Trophoblast cell (in vitro differentiated cells and primary cell): ENCODE data around the gene ACTR5.
"Not testable (repeated sequence)": the region's sequence is repeated elsewhere in the genome, so short reads cannot be mapped to it uniquely, and the experiment has no call there.

ENCODE experiments used
- DNase-seq, 2 donors: peaks; one replicate each; pipeline ENCODE4 v3.0.0-alpha.2; 2016
- H2AFZ ChIP-seq: 2 replicates; pipeline ENCODE4 v1.6.1; 2013; ENCODE audit warnings: low read length, moderate library complexity, mild to moderate bottlenecking; ENCODE audit not compliant: insufficient read depth, poor library complexity
- H2AK5ac ChIP-seq: 2 replicates; pipeline ENCODE4 v1.6.1; 2013; ENCODE audit warnings: mild to moderate bottlenecking, low read length
- H2BK120ac ChIP-seq: 2 replicates; pipeline ENCODE4 v1.6.1; 2013; ENCODE audit warnings: low read length, mild to moderate bottlenecking, moderate library complexity; ENCODE audit not compliant: insufficient read depth, poor library complexity
- H2BK12ac ChIP-seq: 2 replicates; pipeline ENCODE4 v1.6.1; 2013; ENCODE audit warnings: mild to moderate bottlenecking, low read length, moderate library complexity
- H2BK5ac ChIP-seq: 2 replicates; pipeline ENCODE4 v1.6.1; 2013; ENCODE audit warnings: low read length, low read depth, moderate library complexity, mild to moderate bottlenecking; ENCODE audit not compliant: poor library complexity
- H3K14ac ChIP-seq: 2 replicates; pipeline ENCODE4 v1.6.1; 2013; ENCODE audit warnings: mild to moderate bottlenecking, low read length
- H3K18ac ChIP-seq: 2 replicates; pipeline ENCODE4 v1.6.1; 2013; ENCODE audit warnings: mild to moderate bottlenecking, low read length
- H3K23ac ChIP-seq: 2 replicates; pipeline ENCODE4 v1.6.1; 2013; ENCODE audit warnings: low read length
- H3K27ac ChIP-seq: 2 replicates; pipeline ENCODE4 v1.5.1; 2013; ENCODE audit warnings: low read depth, mild to moderate bottlenecking, inconsistent platforms, low read length, moderate library complexity
- H3K27me3 ChIP-seq: 2 replicates; pipeline ENCODE4 v1.6.1; 2013; ENCODE audit warnings: inconsistent platforms, mild to moderate bottlenecking, low read length, moderate library complexity; ENCODE audit not compliant: insufficient read depth
- H3K36me3 ChIP-seq, 2 experiments: 1 replicate in 1 of 2; 2 replicates in 1 of 2; pipeline ENCODE4 v1.6.1; 2013; ENCODE audit warnings: low read length in 2 of 2, mild to moderate bottlenecking in 2 of 2, moderate library complexity in 1 of 2; ENCODE audit not compliant: insufficient read depth in 2 of 2, control insufficient read depth in 1 of 2
- H3K4ac ChIP-seq: 2 replicates; pipeline ENCODE4 v1.6.1; 2013; ENCODE audit warnings: low read depth, mild to moderate bottlenecking, low read length, moderate library complexity
- H3K4me1 ChIP-seq, 2 experiments: 1 replicate in 1 of 2; 2 replicates in 1 of 2; pipeline ENCODE4 v1.6.1; 2013; ENCODE audit warnings: low read length in 2 of 2, mild to moderate bottlenecking in 2 of 2, moderate library complexity in 1 of 2; ENCODE audit not compliant: insufficient read depth in 2 of 2, control insufficient read depth in 1 of 2
- H3K4me2 ChIP-seq: 2 replicates; pipeline ENCODE4 v1.6.1; 2013; ENCODE audit warnings: inconsistent platforms, mild to moderate bottlenecking, low read length, moderate library complexity
- H3K4me3 ChIP-seq: 2 replicates; pipeline ENCODE4 v1.5.1; 2013; ENCODE audit warnings: mild to moderate bottlenecking, low read depth, low read length, inconsistent platforms
- H3K79me1 ChIP-seq: one replicate; pipeline ENCODE4 v1.6.1; 2013; ENCODE audit warnings: low read length
- H3K79me2 ChIP-seq: 2 replicates; pipeline ENCODE4 v1.6.1; 2013; ENCODE audit warnings: low read length, mild to moderate bottlenecking; ENCODE audit not compliant: control insufficient read depth, insufficient read depth, poor library complexity
- H3K9ac ChIP-seq: 2 replicates; pipeline ENCODE4 v1.6.1; 2013; ENCODE audit warnings: mild to moderate bottlenecking, low read length
- H3K9me3 ChIP-seq: 2 replicates; pipeline ENCODE4 v1.6.1; 2013; ENCODE audit warnings: low read depth, mild to moderate bottlenecking, control low read depth, inconsistent platforms, low read length; ENCODE audit not compliant: insufficient read depth
- H4K12ac ChIP-seq: 2 replicates; pipeline ENCODE4 v1.6.1; 2013; ENCODE audit warnings: low read depth, mild to moderate bottlenecking, low read length, moderate library complexity
- H4K8ac ChIP-seq: 2 replicates; pipeline ENCODE4 v1.6.1; 2013; ENCODE audit warnings: low read depth, mild to moderate bottlenecking, low read length, moderate library complexity
- H4K91ac ChIP-seq: one replicate; pipeline ENCODE4 v1.6.1; 2013; ENCODE audit warnings: low read depth, mild to moderate bottlenecking, low read length, moderate library complexity
- WGBS: extraction: QIAGEN DNeasy Blood & Tissue Kit; methylation state at CpG from one replicate; pipeline ENCODE4 v1.1.7; 2013; ENCODE audit warnings: missing lambda C conversion rate; ENCODE audit not compliant: insufficient read length, insufficient coverage; ENCODE audit errors: extremely low coverage; 5-methylcytosine and 5-hydroxymethylcytosine counted together

The ACTR5 gene

GRCh38 chr20:38811769-38812168 lies 63.5 kb downstream of the ACTR5 start:
- WGBS, result no CpG with 5 or more reads among the region's 4 CpGs
- H3K9ac ChIP-seq, result no peak overlapping the region
- peaks cover 3% of the 10 kb centered on the region for H3K9me3 ChIP-seq
- no peak overlapping the region for H4K8ac ChIP-seq
- H2BK120ac ChIP-seq, result no peak overlapping the region
- H3K36me3 ChIP-seq, result no peaks in the 10 kb centered on the region
- no peak overlapping the region for H3K4ac ChIP-seq
- H3K79me1 ChIP-seq, result no peaks in the 10 kb centered on the region
- H2BK12ac ChIP-seq, result no peak overlapping the region
- H3K18ac ChIP-seq, result no peak overlapping the region
- no peak overlapping the region for H3K14ac ChIP-seq
- H2AFZ ChIP-seq, result no peak overlapping the region
- no peaks in the 10 kb centered on the region for H3K79me2 ChIP-seq
- H3K27me3 ChIP-seq, result peaks cover 11% of the 10 kb centered on the region
- H3K4me2 ChIP-seq, result no peak overlapping the region
- H3K23ac ChIP-seq, result no peak overlapping the region
- H3K4me1 ChIP-seq, result no peaks in the 10 kb centered on the region
- H3K27ac ChIP-seq, result no peak overlapping the region
- no peak for DNase-seq
- no peak overlapping the region for H4K12ac ChIP-seq
- no peak overlapping the region for H3K4me3 ChIP-seq
- no peak overlapping the region for H4K91ac ChIP-seq
- H2BK5ac ChIP-seq, result no peak overlapping the region
- no peak overlapping the region for H2AK5ac ChIP-seq

- Histone ChIP-seq H3K23ac (no peak overlapping the region), H3K79me2 (no peaks in the 10 kb centered on the region), H3K4ac (no peak overlapping the region), H3K27ac (no peak overlapping the region), H3K36me3 (no peaks in the 10 kb centered on the region), H3K14ac (no peak overlapping the region), H3K9ac (no peak overlapping the region), H2BK120ac (no peak overlapping the region), H3K27me3 (peaks cover 6% of the 10 kb centered on the region), H2BK5ac (no peak overlapping the region), H3K4me2 (no peak overlapping the region), H3K4me1 (no peaks in the 10 kb centered on the region), H4K91ac (no peak overlapping the region), H3K79me1 (no peaks in the 10 kb centered on the region), H3K18ac (no peak overlapping the region), H2AK5ac (no peak overlapping the region), H4K12ac (no peak overlapping the region), H4K8ac (no peak overlapping the region), H2AFZ (no peak overlapping the region), H3K9me3 (no peaks in the 10 kb centered on the region), H3K4me3 (no peak overlapping the region), H2BK12ac (no peak overlapping the region)
- no CpG with 5 or more reads among the region's 5 CpGs for WGBS
- no peak for DNase-seq
These were observed 63.9 kb downstream of the ACTR5 start for GRCh38 chr20:38812182-38812581.

GRCh38 chr20:38812709-38813573 lies 64.7 kb downstream of the ACTR5 start:
- H3K4ac ChIP-seq, result no peak overlapping the region
- no peaks in the 10 kb centered on the region for H3K4me1 ChIP-seq
- no peak overlapping the region for H2BK12ac ChIP-seq
- no peaks in the 10 kb centered on the region for H3K79me2 ChIP-seq
- H3K36me3 ChIP-seq, result no peaks in the 10 kb centered on the region
- DNase-seq, result no peak
- no peak overlapping the region for H2BK120ac ChIP-seq
- H4K91ac ChIP-seq, result no peak overlapping the region
- no peak overlapping the region for H3K4me3 ChIP-seq
- no peak overlapping the region for H2AK5ac ChIP-seq
- WGBS, result no CpG with 5 or more reads among the region's 4 CpGs
- H3K27me3 ChIP-seq, result no peaks in the 10 kb centered on the region
- H3K27ac ChIP-seq, result no peak overlapping the region
- no peak overlapping the region for H3K18ac ChIP-seq
- no peak overlapping the region for H4K12ac ChIP-seq
- H3K79me1 ChIP-seq, result no peaks in the 10 kb centered on the region
- no peak overlapping the region for H2AFZ ChIP-seq
- H3K23ac ChIP-seq, result no peak overlapping the region
- no peak overlapping the region for H3K4me2 ChIP-seq
- H3K9ac ChIP-seq, result no peak overlapping the region
- H4K8ac ChIP-seq, result no peak overlapping the region
- H3K14ac ChIP-seq, result no peak overlapping the region
- no peak overlapping the region for H2BK5ac ChIP-seq
- no peaks in the 10 kb centered on the region for H3K9me3 ChIP-seq

GRCh38 chr20:38813574-38813962 lies 65.3 kb downstream of the ACTR5 start:
- H2BK12ac ChIP-seq, H2AFZ ChIP-seq, H3K14ac ChIP-seq, H2BK120ac ChIP-seq, H3K9me3 ChIP-seq, H4K8ac ChIP-seq, H3K36me3 ChIP-seq, H4K91ac ChIP-seq, H2BK5ac ChIP-seq, H3K4me2 ChIP-seq, H4K12ac ChIP-seq, H3K4me3 ChIP-seq, H3K79me2 ChIP-seq, H3K9ac ChIP-seq, H2AK5ac ChIP-seq, H3K4me1 ChIP-seq, H3K18ac ChIP-seq, H3K27ac ChIP-seq, H3K23ac ChIP-seq, H3K79me1 ChIP-seq, H3K4ac ChIP-seq, H3K27me3 ChIP-seq, DNase-seq: not testable (repeated sequence)
- no CpG with 5 or more reads among the region's 6 CpGs for WGBS
